DMS 273 (cell line): Measurements from ENCODE around the gene LMNTD1.
"Not testable (repeated sequence)": the region's sequence is repeated elsewhere in the genome, so short reads cannot be mapped to it uniquely, and the experiment has no call there.

Experiments
- DNase-seq: peaks from one replicate; lab custom pipeline; 2025; ENCODE audit not compliant: unreplicated experiment; lab: John Stamatoyannopoulos, UW

Gene LMNTD1

GRCh38 chr12:25553098-25553497 is at the start of gene LMNTD1:
Gene LMNTD1 (minus strand): TSS chr12:25553283. CDS start chr12:25552959, 324 bp downstream.
- DNase-seq, result peak; percentile 6

GRCh38 chr12:25598956-25599355 is 45.9 kb upstream of the LMNTD1 start:
- no peak for DNase-seq

- DNase-seq, result not testable (repeated sequence)
Observed at GRCh38 chr12:25595496-25595895, 42.4 kb upstream of the LMNTD1 start.

GRCh38 chr12:25594376-25594775 is 41.3 kb upstream of the LMNTD1 start:
- DNase-seq, result no peak

- no peak for DNase-seq
Observed at GRCh38 chr12:25592725-25593495, 39.8 kb upstream of the LMNTD1 start.

- no peak for DNase-seq
Observed at GRCh38 chr12:25591144-25591543, 38.1 kb upstream of the LMNTD1 start.

GRCh38 chr12:25590011-25590721 is 37.1 kb upstream of the LMNTD1 start:
- DNase-seq, result no peak

GRCh38 chr12:25587346-25587745 is 34.3 kb upstream of the LMNTD1 start:
- no peak for DNase-seq

GRCh38 chr12:25585662-25586061 is 32.6 kb upstream of the LMNTD1 start:
- no peak for DNase-seq

- DNase-seq, result peak; percentile 16
Observed at GRCh38 chr12:25585021-25585523, 32.0 kb upstream of the LMNTD1 start.

- DNase-seq, result no peak
Observed at GRCh38 chr12:25584596-25584995, 31.5 kb upstream of the LMNTD1 start.

- peak; percentile 50 for DNase-seq
Observed at GRCh38 chr12:25583545-25583944, 30.5 kb upstream of the LMNTD1 start.

- DNase-seq, result no peak
Observed at GRCh38 chr12:25581067-25581466, 28.0 kb upstream of the LMNTD1 start.

GRCh38 chr12:25578411-25579143 is 25.5 kb upstream of the LMNTD1 start:
- no peak for DNase-seq

- DNase-seq, result no peak
Observed at GRCh38 chr12:25574761-25575160, 21.7 kb upstream of the LMNTD1 start.

GRCh38 chr12:25573346-25573745 is 20.3 kb upstream of the LMNTD1 start:
- no peak for DNase-seq

GRCh38 chr12:25570418-25570817 is 17.3 kb upstream of the LMNTD1 start:
- DNase-seq, result no peak

- no peak for DNase-seq
Observed at GRCh38 chr12:25566202-25566949, 13.3 kb upstream of the LMNTD1 start.

GRCh38 chr12:25558586-25558985 is 5.5 kb upstream of the LMNTD1 start:
- no peak for DNase-seq

GRCh38 chr12:25557830-25558436 is 4.8 kb upstream of the LMNTD1 start:
- DNase-seq, result peak; percentile 67
